ENCODE measurements around the gene TGM4. TPM values are rescaled to one million over a fixed set of nuclear protein-coding genes. Genes with fewer than 3 reads are reported as not detected.

The TGM4 gene
- total RNA-seq, 3 donors from 2014 or later: 0.16 TPM; not detected in 2

GRCh38 chr3:44880284-44880683, 5.9 kb downstream of the TGM4 start:
- Histone ChIP-seq H3K4me3 (no peak overlapping the region), H3K27ac (no peak overlapping the region), H3K36me3 (no peaks in the 10 kb centered on the region), H3K4me1 (no peaks in the 10 kb centered on the region), H3K9me3 (no peaks in the 10 kb centered on the region), H3K27me3 (no peaks in the 10 kb centered on the region)
- intact Hi-C loops (cut with DNase I; ENCODE audit: low total_unique reads): no loop called here
- TF ChIP-seq POLR2AphosphoS5 (IDR thresholded peaks at IDR 0.05) (no peak), CTCF (IDR thresholded peaks at IDR 0.05) (no peak), POLR2A (IDR thresholded peaks at IDR 0.05) (no peak)
- no peak for DNase-seq (ENCODE audit: low spot score in 2 of 2)

GRCh38 chr3:44883213-44883955, 9.0 kb downstream of the TGM4 start:
- H3K4me1 ChIP-seq: no peaks in the 10 kb centered on the region
- intact Hi-C loops (cut with DNase I; ENCODE audit: low total_unique reads): no loop called here
- no peaks in the 10 kb centered on the region for H3K36me3 ChIP-seq
- TF ChIP-seq POLR2AphosphoS5 (IDR thresholded peaks at IDR 0.05): no peak
- no peak for TF ChIP-seq POLR2A (IDR thresholded peaks at IDR 0.05)
- TF ChIP-seq CTCF (IDR thresholded peaks at IDR 0.05): no peak
- no peaks in the 10 kb centered on the region for H3K27me3 ChIP-seq
- H3K4me3 ChIP-seq: no peak overlapping the region
- DNase-seq (ENCODE audit: low spot score in 2 of 2): no peak
- no peak overlapping the region for H3K27ac ChIP-seq
- no peaks in the 10 kb centered on the region for H3K9me3 ChIP-seq

DNA sequence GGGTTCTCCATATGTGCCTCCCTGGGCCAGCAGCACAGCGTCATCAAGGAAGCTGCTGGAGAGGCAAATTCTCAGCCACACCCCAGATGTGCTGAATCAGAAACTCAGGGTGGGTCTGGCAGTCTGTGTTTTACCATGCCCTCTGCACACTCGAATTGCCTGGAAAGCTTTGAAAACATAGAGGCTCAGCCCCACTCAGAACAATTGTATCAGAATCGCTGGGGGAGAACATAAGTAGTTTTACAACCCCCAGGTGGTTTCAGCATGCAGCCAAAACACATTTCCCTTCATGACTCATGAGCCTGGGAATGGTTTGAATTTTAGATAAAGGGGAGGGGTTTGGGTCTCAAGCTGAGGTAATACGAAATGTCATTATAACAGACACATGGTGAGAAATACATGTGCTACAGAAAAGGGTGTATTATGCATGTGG, 9.6 kb downstream of the TGM4 start:
- H3K27me3 ChIP-seq: no peaks in the 10 kb centered on the region
- no peaks in the 10 kb centered on the region for H3K9me3 ChIP-seq
- no peak overlapping the region for H3K27ac ChIP-seq
- DNase-seq (ENCODE audit: low spot score in 2 of 2): no peak
- H3K4me3 ChIP-seq: no peak overlapping the region
- H3K4me1 ChIP-seq: no peaks in the 10 kb centered on the region
- TF ChIP-seq CTCF (IDR thresholded peaks at IDR 0.05): no peak
- TF ChIP-seq POLR2A (IDR thresholded peaks at IDR 0.05): no peak
- TF ChIP-seq POLR2AphosphoS5 (IDR thresholded peaks at IDR 0.05): no peak
- intact Hi-C loops (cut with DNase I; ENCODE audit: low total_unique reads): no loop called here
- H3K36me3 ChIP-seq: no peaks in the 10 kb centered on the region

DNA sequence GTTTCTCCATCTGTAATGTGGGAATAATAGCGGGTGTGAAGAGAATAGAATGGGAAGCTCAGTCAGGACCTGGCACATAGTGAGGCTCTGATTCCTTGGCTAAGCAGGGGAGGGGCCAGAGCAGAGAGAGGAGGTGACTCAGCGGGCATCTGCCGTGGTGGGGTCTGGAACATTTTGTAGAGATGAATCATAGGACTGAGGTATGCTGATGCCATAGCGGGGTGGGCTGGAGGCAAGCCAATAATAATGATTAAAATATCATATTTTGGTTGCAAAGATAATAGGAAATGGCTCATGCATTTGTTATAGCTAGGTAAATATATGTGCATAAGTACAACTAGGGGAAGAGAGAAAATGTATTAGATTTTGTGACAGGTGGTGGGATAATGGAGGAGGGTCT, 11.2 kb downstream of the TGM4 start:
- intact Hi-C loops (cut with DNase I; ENCODE audit: low total_unique reads): no loop called here
- no peak for DNase-seq (ENCODE audit: low spot score in 2 of 2)
- Histone ChIP-seq H3K4me1 (no peaks in the 10 kb centered on the region), H3K36me3 (no peaks in the 10 kb centered on the region), H3K9me3 (no peaks in the 10 kb centered on the region), H3K27me3 (no peaks in the 10 kb centered on the region), H3K27ac (no peak overlapping the region), H3K4me3 (no peak overlapping the region)
- TF ChIP-seq POLR2A (IDR thresholded peaks at IDR 0.05) (no peak), CTCF (IDR thresholded peaks at IDR 0.05) (no peak), POLR2AphosphoS5 (IDR thresholded peaks at IDR 0.05) (no peak)

DNA sequence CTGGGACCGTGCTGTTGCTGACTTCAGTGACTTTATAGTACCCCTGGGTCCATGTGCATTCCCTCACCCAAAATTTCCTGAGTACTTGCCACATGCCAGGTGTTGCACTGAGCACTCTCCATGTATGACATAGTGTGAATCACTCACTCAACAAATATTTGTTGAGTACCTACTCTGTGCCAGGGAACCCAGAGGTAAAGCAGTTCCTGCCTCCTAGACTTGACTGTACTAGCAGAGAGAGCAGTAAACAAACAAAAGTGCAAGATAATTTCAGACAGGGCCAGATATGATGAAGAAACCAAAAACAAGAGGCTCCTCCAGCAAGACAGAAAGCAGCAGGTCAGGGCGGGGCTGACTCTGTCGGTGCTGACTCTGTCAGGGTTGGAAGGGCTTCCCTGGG, 12.2 kb downstream of the TGM4 start:
- H3K27ac ChIP-seq: no peak overlapping the region
- H3K9me3 ChIP-seq: no peaks in the 10 kb centered on the region
- no peaks in the 10 kb centered on the region for H3K36me3 ChIP-seq
- no peaks in the 10 kb centered on the region for H3K4me1 ChIP-seq
- TF ChIP-seq POLR2A (IDR thresholded peaks at IDR 0.05) (no peak), CTCF (IDR thresholded peaks at IDR 0.05) (no peak)
- H3K27me3 ChIP-seq: no peaks in the 10 kb centered on the region
- no peak overlapping the region for H3K4me3 ChIP-seq
- intact Hi-C loops (cut with DNase I; ENCODE audit: low total_unique reads): no loop called here
- no peak for DNase-seq (ENCODE audit: low spot score in 2 of 2)

Data from breast epithelium (tissue), 4 donors.